WTC11 (cell line): ENCODE results near the gene INHBB. TPM values are rescaled to one million over a fixed set of nuclear protein-coding genes. Genes with fewer than 3 reads are reported as not detected.

Experiments
- ATAC-seq: fragments of 200-7000 bp; cut with Tn5 transposase; 2 replicates; pipeline ENCODE4 v1.10.0; 2021; ENCODE audit warnings: mild to moderate bottlenecking, moderate library complexity
- CTCF ChIA-PET: fragments of 300-600 bp; sonication (Branson Sonifier 250); formaldehyde crosslinking; loops from one replicate; lab custom pipeline; 2021; ENCODE audit warnings: antibody characterized with exemption; lab: Charles Lee
- POLR2A ChIA-PET: fragments of 350-600 bp; sonication (Branson Sonifier 250); formaldehyde crosslinking; loops from one replicate; lab custom pipeline; 2021; ENCODE audit warnings: antibody characterized with exemption; lab: Charles Lee
- DNase-seq: peaks from one replicate; pipeline ENCODE4 v3.0.0; 2021; ENCODE audit warnings: low spot score
- H3K27ac Mint-ChIP-seq: 2 replicates; pipeline ENCODE4 v1.8.0; 2021; ENCODE audit warnings: mixed read lengths
- H3K27me3 Mint-ChIP-seq: 2 replicates; pipeline ENCODE4 v1.8.0; 2021; ENCODE audit warnings: low read depth, mild to moderate bottlenecking, moderate library complexity, mixed read lengths
- H3K36me3 Mint-ChIP-seq: 2 replicates; pipeline ENCODE4 v1.8.0; 2021; ENCODE audit warnings: mixed read lengths
- H3K4me1 Mint-ChIP-seq: 2 replicates; pipeline ENCODE4 v1.8.0; 2022; ENCODE audit warnings: mixed read lengths
- H3K4me3 Mint-ChIP-seq: 2 replicates; pipeline ENCODE4 v1.8.0; 2021; ENCODE audit warnings: mild to moderate bottlenecking, moderate library complexity, mixed read lengths
- H3K9me3 Mint-ChIP-seq: 2 replicates; pipeline ENCODE4 v1.8.0; 2021; ENCODE audit warnings: mixed read lengths
- CBFB ChIP-seq: sonication (generic); formaldehyde crosslinking; IDR thresholded peaks from 2 replicates; pipeline ENCODE4 v1.8.1; 2022; ENCODE audit warnings: mild to moderate bottlenecking, low read depth, missing genetic modification reagents
- CREM ChIP-seq: sonication (generic); formaldehyde crosslinking; IDR thresholded peaks from 2 replicates; pipeline ENCODE4 v1.8.1; 2022; ENCODE audit warnings: mild to moderate bottlenecking, missing genetic modification reagents, moderate library complexity
- EMX1 ChIP-seq: fragments of 250-450 bp; sonication (Bioruptor Pico); IDR thresholded peaks from 2 replicates; pipeline ENCODE4 v1.8.0; 2021; ENCODE audit warnings: mild to moderate bottlenecking
- ETV6 ChIP-seq: sonication (generic); formaldehyde crosslinking; IDR thresholded peaks from 2 replicates; pipeline ENCODE4 v1.8.1; 2022; ENCODE audit warnings: mild to moderate bottlenecking, missing genetic modification reagents
- GTF2I ChIP-seq: fragments of 250-450 bp; sonication (Bioruptor Pico); conservative IDR thresholded peaks from 2 replicates; pipeline ENCODE4 v1.4.0; 2021; ENCODE audit warnings: mild to moderate bottlenecking
- HMGA2 ChIP-seq: fragments of 250-450 bp; sonication (Bioruptor Pico); IDR thresholded peaks from 2 replicates; pipeline ENCODE4 v1.4.0; 2021; ENCODE audit warnings: mild to moderate bottlenecking, moderate library complexity
- IRF2 ChIP-seq: sonication (generic); formaldehyde crosslinking; IDR thresholded peaks from 2 replicates; pipeline ENCODE4 v1.8.0; 2022; ENCODE audit warnings: low read depth, missing genetic modification reagents, borderline replicate concordance
- JAZF1 ChIP-seq: fragments of 250-450 bp; sonication (Bioruptor Pico); IDR thresholded peaks from 2 replicates; pipeline ENCODE4 v1.9.0; 2021; ENCODE audit warnings: moderate library complexity, mild to moderate bottlenecking, inconsistent platforms
- KAT7 ChIP-seq: sonication (generic); formaldehyde crosslinking; IDR thresholded peaks from 2 replicates; pipeline ENCODE4 v1.8.1; 2023; ENCODE audit warnings: missing genetic modification reagents, mild to moderate bottlenecking, borderline replicate concordance
- MXD4 ChIP-seq: fragments of 250-450 bp; sonication (Bioruptor Pico); IDR thresholded peaks from 2 replicates; pipeline ENCODE4 v1.8.0; 2021; ENCODE audit warnings: mild to moderate bottlenecking, moderate library complexity, borderline replicate concordance
- SOX15 ChIP-seq: fragments of 250-450 bp; sonication (Bioruptor Pico); IDR thresholded peaks from 2 replicates; pipeline ENCODE4 v1.9.0; 2021; ENCODE audit warnings: mild to moderate bottlenecking
- ZBTB21 ChIP-seq: sonication (generic); formaldehyde crosslinking; IDR thresholded peaks from 2 replicates; pipeline ENCODE4 v1.8.1; 2023; ENCODE audit warnings: mild to moderate bottlenecking, missing genetic modification reagents, borderline replicate concordance
- ZNF263 ChIP-seq: sonication (generic); formaldehyde crosslinking; IDR thresholded peaks from 2 replicates; pipeline ENCODE4 v1.8.1; 2022; ENCODE audit warnings: low read depth, mild to moderate bottlenecking, moderate library complexity, missing genetic modification reagents
- ZNF317 ChIP-seq: sonication (generic); formaldehyde crosslinking; IDR thresholded peaks from 2 replicates; pipeline ENCODE4 v1.8.1; 2023; ENCODE audit warnings: low read depth, mild to moderate bottlenecking, moderate library complexity, missing genetic modification reagents, borderline replicate concordance
- ZNF396 ChIP-seq: fragments of 250-450 bp; sonication (Bioruptor Pico); IDR thresholded peaks from 2 replicates; pipeline ENCODE4 v1.8.0; 2021; ENCODE audit warnings: mild to moderate bottlenecking, moderate library complexity, borderline replicate concordance
- total RNA-seq: library from RNA; stranded (reverse); gene quantifications from 3 replicates; pipeline ENCODE4 v1.2.3, GENCODE V29; 2021
- TF ChIP-seq, protein P1 (sequence below): sonication (generic); formaldehyde crosslinking; IDR thresholded peaks from 2 replicates; pipeline ENCODE4 v1.8.1; 2022; ENCODE audit warnings: low read depth, mild to moderate bottlenecking, moderate library complexity, missing genetic modification reagents, borderline replicate concordance
- TF ChIP-seq, protein P2 (sequence below): sonication (generic); formaldehyde crosslinking; IDR thresholded peaks from 2 replicates; pipeline ENCODE4 v1.8.1; 2023; ENCODE audit warnings: mild to moderate bottlenecking, missing genetic modification reagents
- TF ChIP-seq, protein P3 (sequence below): sonication (generic); formaldehyde crosslinking; IDR thresholded peaks from 2 replicates; pipeline ENCODE4 v1.8.1; 2023; ENCODE audit warnings: mild to moderate bottlenecking, missing genetic modification reagents, moderate library complexity
- TF ChIP-seq, protein P4 (sequence below): sonication (generic); formaldehyde crosslinking; IDR thresholded peaks from 2 replicates; pipeline ENCODE4 v1.8.0; 2023; ENCODE audit warnings: missing genetic modification reagents, mild to moderate bottlenecking, borderline replicate concordance
- TF ChIP-seq, protein P5 (sequence below): sonication (generic); formaldehyde crosslinking; IDR thresholded peaks from 2 replicates; pipeline ENCODE4 v1.8.0; 2022; ENCODE audit warnings: mild to moderate bottlenecking, missing genetic modification reagents

INHBB gene
- total RNA-seq, 1 experiment from 2014 or later = 0.26 TPM

DNA sequence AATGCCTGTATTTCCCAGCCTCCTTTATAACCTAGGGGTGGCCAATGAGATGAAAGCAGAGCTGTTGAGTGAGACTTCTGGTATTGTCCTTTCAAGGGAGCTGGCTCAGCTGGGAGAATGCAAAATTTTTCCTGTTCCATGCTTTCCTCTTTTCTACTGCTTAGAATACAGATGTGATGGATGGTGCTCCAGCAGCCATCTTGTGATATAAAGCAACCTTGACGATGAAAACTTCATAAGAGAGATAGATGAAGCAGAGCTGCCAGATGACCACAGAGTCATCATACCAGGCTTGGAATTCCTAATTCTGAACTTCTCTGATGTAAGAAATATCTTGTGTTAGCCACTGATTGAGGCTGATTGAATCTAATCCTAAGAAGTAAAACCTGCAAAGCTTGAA, 11.9 kb upstream of the INHBB start:
- H3K27me3 Mint-ChIP-seq = peaks cover 21% of the 10 kb centered on the region
- POLR2A ChIA-PET = no interaction called here
- CTCF ChIA-PET = no interaction called here

DNA sequence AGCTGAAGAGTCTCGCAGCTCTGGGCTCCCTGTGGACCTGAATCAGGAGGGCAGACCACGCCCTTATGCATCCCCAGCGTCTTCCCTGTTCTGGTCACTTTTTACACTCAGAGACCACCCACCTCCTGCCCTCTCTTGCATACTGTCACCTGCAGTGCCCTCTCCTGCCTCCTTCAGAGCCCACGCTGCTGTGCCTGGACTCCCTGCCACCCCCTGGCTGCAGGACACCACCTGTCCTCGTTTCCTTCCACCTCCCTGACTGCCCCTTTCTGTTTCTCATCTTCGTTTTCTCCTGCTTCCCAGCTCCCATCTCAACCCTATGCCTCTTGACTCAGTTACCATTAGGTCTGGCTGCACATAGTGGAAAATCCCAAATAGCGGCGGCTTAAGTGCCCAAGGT, 9.2 kb upstream of the INHBB start:
- Mint-ChIP-seq H3K27ac (no peak overlapping the region), H3K36me3 (no peaks in the 10 kb centered on the region), H3K27me3 (peaks cover 37% of the 10 kb centered on the region), H3K4me3 (no peak overlapping the region), H3K4me1 (peaks cover 17% of the 10 kb centered on the region), H3K9me3 (peaks cover 10% of the 10 kb centered on the region)
- DNase-seq (no peak), ATAC-seq (peak; percentile 51)
- ChIA-PET CTCF (interaction anchor here (0.6 to 2.1 kb wide), 11 partner anchors 17 to 348 kb away, joined by 3 to 16 read pairs (median 3); no protein-coding TSS in a partner anchor), POLR2A (interaction anchor here (1.1 kb wide), 1 partner anchor 738 kb away, joined by 4 read pairs; no protein-coding TSS in a partner anchor)
- TF ChIP-seq ZNF263 (CRISPR knock-in tag) (no peak), IRF2 (no peak), CREM (CRISPR knock-in tag) (no peak), MXD4 (CRISPR knock-in tag) (no peak), JAZF1 (CRISPR knock-in tag) (no peak), KAT7 (CRISPR knock-in tag) (no peak), ETV6 (CRISPR knock-in tag) (no peak), CBFB (CRISPR knock-in tag) (no peak), EMX1 (CRISPR knock-in tag) (no peak), ZNF317 (CRISPR knock-in tag) (no peak), HMGA2 (no peak), ZBTB21 (CRISPR knock-in tag) (no peak), ZNF396 (CRISPR knock-in tag) (no peak), SOX15 (CRISPR knock-in tag) (no peak)
- TF ChIP-seq, protein P1, sequence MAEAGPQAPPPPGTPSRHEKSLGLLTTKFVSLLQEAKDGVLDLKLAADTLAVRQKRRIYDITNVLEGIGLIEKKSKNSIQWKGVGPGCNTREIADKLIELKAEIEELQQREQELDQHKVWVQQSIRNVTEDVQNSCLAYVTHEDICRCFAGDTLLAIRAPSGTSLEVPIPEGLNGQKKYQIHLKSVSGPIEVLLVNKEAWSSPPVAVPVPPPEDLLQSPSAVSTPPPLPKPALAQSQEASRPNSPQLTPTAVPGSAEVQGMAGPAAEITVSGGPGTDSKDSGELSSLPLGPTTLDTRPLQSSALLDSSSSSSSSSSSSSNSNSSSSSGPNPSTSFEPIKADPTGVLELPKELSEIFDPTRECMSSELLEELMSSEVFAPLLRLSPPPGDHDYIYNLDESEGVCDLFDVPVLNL = no peak
- TF ChIP-seq, protein P2, sequence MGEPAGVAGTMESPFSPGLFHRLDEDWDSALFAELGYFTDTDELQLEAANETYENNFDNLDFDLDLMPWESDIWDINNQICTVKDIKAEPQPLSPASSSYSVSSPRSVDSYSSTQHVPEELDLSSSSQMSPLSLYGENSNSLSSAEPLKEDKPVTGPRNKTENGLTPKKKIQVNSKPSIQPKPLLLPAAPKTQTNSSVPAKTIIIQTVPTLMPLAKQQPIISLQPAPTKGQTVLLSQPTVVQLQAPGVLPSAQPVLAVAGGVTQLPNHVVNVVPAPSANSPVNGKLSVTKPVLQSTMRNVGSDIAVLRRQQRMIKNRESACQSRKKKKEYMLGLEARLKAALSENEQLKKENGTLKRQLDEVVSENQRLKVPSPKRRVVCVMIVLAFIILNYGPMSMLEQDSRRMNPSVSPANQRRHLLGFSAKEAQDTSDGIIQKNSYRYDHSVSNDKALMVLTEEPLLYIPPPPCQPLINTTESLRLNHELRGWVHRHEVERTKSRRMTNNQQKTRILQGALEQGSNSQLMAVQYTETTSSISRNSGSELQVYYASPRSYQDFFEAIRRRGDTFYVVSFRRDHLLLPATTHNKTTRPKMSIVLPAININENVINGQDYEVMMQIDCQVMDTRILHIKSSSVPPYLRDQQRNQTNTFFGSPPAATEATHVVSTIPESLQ = no peak
- TF ChIP-seq, protein P3, sequence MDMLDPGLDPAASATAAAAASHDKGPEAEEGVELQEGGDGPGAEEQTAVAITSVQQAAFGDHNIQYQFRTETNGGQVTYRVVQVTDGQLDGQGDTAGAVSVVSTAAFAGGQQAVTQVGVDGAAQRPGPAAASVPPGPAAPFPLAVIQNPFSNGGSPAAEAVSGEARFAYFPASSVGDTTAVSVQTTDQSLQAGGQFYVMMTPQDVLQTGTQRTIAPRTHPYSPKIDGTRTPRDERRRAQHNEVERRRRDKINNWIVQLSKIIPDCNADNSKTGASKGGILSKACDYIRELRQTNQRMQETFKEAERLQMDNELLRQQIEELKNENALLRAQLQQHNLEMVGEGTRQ = no peak
- TF ChIP-seq, protein P4, sequence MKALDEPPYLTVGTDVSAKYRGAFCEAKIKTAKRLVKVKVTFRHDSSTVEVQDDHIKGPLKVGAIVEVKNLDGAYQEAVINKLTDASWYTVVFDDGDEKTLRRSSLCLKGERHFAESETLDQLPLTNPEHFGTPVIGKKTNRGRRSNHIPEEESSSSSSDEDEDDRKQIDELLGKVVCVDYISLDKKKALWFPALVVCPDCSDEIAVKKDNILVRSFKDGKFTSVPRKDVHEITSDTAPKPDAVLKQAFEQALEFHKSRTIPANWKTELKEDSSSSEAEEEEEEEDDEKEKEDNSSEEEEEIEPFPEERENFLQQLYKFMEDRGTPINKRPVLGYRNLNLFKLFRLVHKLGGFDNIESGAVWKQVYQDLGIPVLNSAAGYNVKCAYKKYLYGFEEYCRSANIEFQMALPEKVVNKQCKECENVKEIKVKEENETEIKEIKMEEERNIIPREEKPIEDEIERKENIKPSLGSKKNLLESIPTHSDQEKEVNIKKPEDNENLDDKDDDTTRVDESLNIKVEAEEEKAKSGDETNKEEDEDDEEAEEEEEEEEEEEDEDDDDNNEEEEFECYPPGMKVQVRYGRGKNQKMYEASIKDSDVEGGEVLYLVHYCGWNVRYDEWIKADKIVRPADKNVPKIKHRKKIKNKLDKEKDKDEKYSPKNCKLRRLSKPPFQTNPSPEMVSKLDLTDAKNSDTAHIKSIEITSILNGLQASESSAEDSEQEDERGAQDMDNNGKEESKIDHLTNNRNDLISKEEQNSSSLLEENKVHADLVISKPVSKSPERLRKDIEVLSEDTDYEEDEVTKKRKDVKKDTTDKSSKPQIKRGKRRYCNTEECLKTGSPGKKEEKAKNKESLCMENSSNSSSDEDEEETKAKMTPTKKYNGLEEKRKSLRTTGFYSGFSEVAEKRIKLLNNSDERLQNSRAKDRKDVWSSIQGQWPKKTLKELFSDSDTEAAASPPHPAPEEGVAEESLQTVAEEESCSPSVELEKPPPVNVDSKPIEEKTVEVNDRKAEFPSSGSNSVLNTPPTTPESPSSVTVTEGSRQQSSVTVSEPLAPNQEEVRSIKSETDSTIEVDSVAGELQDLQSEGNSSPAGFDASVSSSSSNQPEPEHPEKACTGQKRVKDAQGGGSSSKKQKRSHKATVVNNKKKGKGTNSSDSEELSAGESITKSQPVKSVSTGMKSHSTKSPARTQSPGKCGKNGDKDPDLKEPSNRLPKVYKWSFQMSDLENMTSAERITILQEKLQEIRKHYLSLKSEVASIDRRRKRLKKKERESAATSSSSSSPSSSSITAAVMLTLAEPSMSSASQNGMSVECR (CRISPR knock-in tag) = no peak

More for the DNA sequence above, 11.9 kb upstream of the INHBB start:
- Mint-ChIP-seq H3K36me3 (no peaks in the 10 kb centered on the region), H3K9me3 (peaks cover 10% of the 10 kb centered on the region), H3K4me3 (no peak overlapping the region), H3K27ac (no peak overlapping the region), H3K4me1 (peaks cover 15% of the 10 kb centered on the region)
- DNase-seq = no peak
- TF ChIP-seq, protein P5, sequence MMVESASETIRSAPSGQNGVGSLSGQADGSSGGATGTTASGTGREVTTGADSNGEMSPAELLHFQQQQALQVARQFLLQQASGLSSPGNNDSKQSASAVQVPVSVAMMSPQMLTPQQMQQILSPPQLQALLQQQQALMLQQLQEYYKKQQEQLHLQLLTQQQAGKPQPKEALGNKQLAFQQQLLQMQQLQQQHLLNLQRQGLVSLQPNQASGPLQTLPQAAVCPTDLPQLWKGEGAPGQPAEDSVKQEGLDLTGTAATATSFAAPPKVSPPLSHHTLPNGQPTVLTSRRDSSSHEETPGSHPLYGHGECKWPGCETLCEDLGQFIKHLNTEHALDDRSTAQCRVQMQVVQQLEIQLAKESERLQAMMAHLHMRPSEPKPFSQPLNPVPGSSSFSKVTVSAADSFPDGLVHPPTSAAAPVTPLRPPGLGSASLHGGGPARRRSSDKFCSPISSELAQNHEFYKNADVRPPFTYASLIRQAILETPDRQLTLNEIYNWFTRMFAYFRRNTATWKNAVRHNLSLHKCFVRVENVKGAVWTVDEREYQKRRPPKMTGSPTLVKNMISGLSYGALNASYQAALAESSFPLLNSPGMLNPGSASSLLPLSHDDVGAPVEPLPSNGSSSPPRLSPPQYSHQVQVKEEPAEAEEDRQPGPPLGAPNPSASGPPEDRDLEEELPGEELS (CRISPR knock-in tag) = no peak
- 0 out of 2 replicates have a peak, but pooled peaks have one; percentile 26 for TF ChIP-seq GTF2I (CRISPR knock-in tag)
- no peak for ATAC-seq
